Large intestine (tissue), 3 donors: ENCODE measurements around the gene CES2. TPM values are rescaled to one million over a fixed set of nuclear protein-coding genes. Genes with fewer than 3 reads are reported as not detected.
A peak's percentile ranks its signal among the peaks of the same experiment; 100 is the strongest.

Experiments used
- DNase-seq, 2 donors: peaks; one replicate each; pipeline versions ENCODE4 v3.0.0 to v3.0.0-alpha.2; 2013
- H3K27ac ChIP-seq: one replicate; pipeline ENCODE4 v1.5.1; 2013; ENCODE audit warnings: low read length
- H3K27me3 ChIP-seq: 2 replicates; pipeline ENCODE4 v1.6.1; 2013; ENCODE audit warnings: low read length; ENCODE audit not compliant: control insufficient read depth, insufficient read depth
- H3K36me3 ChIP-seq: 2 replicates; pipeline ENCODE4 v1.6.1; 2013; ENCODE audit warnings: low read length; ENCODE audit not compliant: control insufficient read depth, insufficient read depth
- H3K4me1 ChIP-seq: one replicate; pipeline ENCODE4 v1.6.1; 2013; ENCODE audit warnings: low read length; ENCODE audit not compliant: control insufficient read depth, insufficient read depth
- H3K4me3 ChIP-seq: one replicate; pipeline ENCODE4 v1.5.1; 2013; ENCODE audit warnings: low read length
- H3K9me3 ChIP-seq: one replicate; pipeline ENCODE4 v1.6.1; 2013; ENCODE audit warnings: mild to moderate bottlenecking, low read depth, low read length, moderate library complexity; ENCODE audit not compliant: control insufficient read depth
- WGBS: methylation state at CpG from one replicate; pipeline ENCODE4 v1.1.5; 2013; ENCODE audit warnings: low lambda C conversion rate; ENCODE audit not compliant: insufficient coverage; 5-methylcytosine and 5-hydroxymethylcytosine counted together
- polyA plus RNA-seq: library from polyadenylated mRNA; unstranded; fragments of 120-200 nt; gene quantifications from one replicate; pipeline ENCODE4 v1.2.1, GENCODE V29; 2013

CES2 gene
- polyA plus RNA-seq, 1 donor, result 181 TPM

GRCh38 chr16:66901626-66902025 lies 33.7 kb upstream of the CES2 start:
- WGBS, result no CpG with 5 or more reads among the region's 10 CpGs
- no peak for DNase-seq
- H3K27ac ChIP-seq, result no peak overlapping the region
- no peaks in the 10 kb centered on the region for H3K27me3 ChIP-seq
- no peaks in the 10 kb centered on the region for H3K9me3 ChIP-seq
- H3K4me1 ChIP-seq, result peaks cover 69% of the 10 kb centered on the region
- no peaks in the 10 kb centered on the region for H3K36me3 ChIP-seq
- no peak overlapping the region for H3K4me3 ChIP-seq

GRCh38 chr16:66902648-66903543 lies 32.4 kb upstream of the CES2 start:
- Histone ChIP-seq H3K4me3 (no peak overlapping the region), H3K27me3 (no peaks in the 10 kb centered on the region), H3K36me3 (no peaks in the 10 kb centered on the region), H3K27ac (no peak overlapping the region), H3K9me3 (no peaks in the 10 kb centered on the region), H3K4me1 (peaks cover 71% of the 10 kb centered on the region)
- WGBS, result no CpG with 5 or more reads among the region's 14 CpGs
- DNase-seq, result no peak

GRCh38 chr16:66903544-66904427 lies 31.5 kb upstream of the CES2 start:
- no peaks in the 10 kb centered on the region for H3K9me3 ChIP-seq
- no CpG with 5 or more reads among the region's 11 CpGs for WGBS
- H3K4me3 ChIP-seq, result no peak overlapping the region
- peak in 1 of 2 donors; percentile 46 for DNase-seq
- no peaks in the 10 kb centered on the region for H3K36me3 ChIP-seq
- H3K4me1 ChIP-seq, result peaks cover 69% of the 10 kb centered on the region
- peak overlapping the region; percentile 33 for H3K27ac ChIP-seq
- H3K27me3 ChIP-seq, result no peaks in the 10 kb centered on the region

GRCh38 chr16:66904428-66904845 lies 30.9 kb upstream of the CES2 start:
- Histone ChIP-seq H3K36me3 (no peaks in the 10 kb centered on the region), H3K27me3 (no peaks in the 10 kb centered on the region), H3K4me1 (peaks cover 65% of the 10 kb centered on the region), H3K4me3 (no peak overlapping the region), H3K9me3 (no peaks in the 10 kb centered on the region), H3K27ac (peak overlapping the region; percentile 33)
- DNase-seq, result no peak
- no CpG with 5 or more reads among the region's 13 CpGs for WGBS

- Histone ChIP-seq H3K4me3 (no peak overlapping the region), H3K27me3 (no peaks in the 10 kb centered on the region)
- DNase-seq, result peak in 1 of 2 donors; percentile 59
Observed at GRCh38 chr16:66904846-66905632, 30.3 kb upstream of the CES2 start.

GRCh38 chr16:66905633-66906539 lies 29.4 kb upstream of the CES2 start:
- Histone ChIP-seq H3K4me1 (peaks cover 50% of the 10 kb centered on the region), H3K36me3 (no peaks in the 10 kb centered on the region), H3K27me3 (no peaks in the 10 kb centered on the region), H3K9me3 (no peaks in the 10 kb centered on the region), H3K27ac (peak overlapping the region; percentile 45), H3K4me3 (no peak overlapping the region)
- WGBS, result 100% methylated on average over 1 of the region's 11 CpGs
- peak; percentile 93 to 97 for DNase-seq

More at GRCh38 chr16:66904846-66905632, 30.3 kb upstream of the CES2 start:
- Histone ChIP-seq H3K27ac (peak overlapping the region; percentile 45), H3K36me3 (no peaks in the 10 kb centered on the region), H3K9me3 (no peaks in the 10 kb centered on the region), H3K4me1 (peaks cover 59% of the 10 kb centered on the region)
- no CpG with 5 or more reads among the region's 16 CpGs for WGBS

GRCh38 chr16:66906916-66907836 lies 28.1 kb upstream of the CES2 start:
- Histone ChIP-seq H3K4me3 (no peak overlapping the region), H3K4me1 (peaks cover 42% of the 10 kb centered on the region), H3K9me3 (no peaks in the 10 kb centered on the region), H3K36me3 (no peaks in the 10 kb centered on the region), H3K27me3 (no peaks in the 10 kb centered on the region), H3K27ac (no peak overlapping the region)
- WGBS, result no CpG with 5 or more reads among the region's 7 CpGs
- peak; percentile 50 to 77 for DNase-seq

GRCh38 chr16:66908116-66908515 lies 27.2 kb upstream of the CES2 start:
- H3K27ac ChIP-seq, result no peak overlapping the region
- no peak overlapping the region for H3K4me3 ChIP-seq
- H3K36me3 ChIP-seq, result no peaks in the 10 kb centered on the region
- no CpG with 5 or more reads among the region's 3 CpGs for WGBS
- peaks cover 42% of the 10 kb centered on the region for H3K4me1 ChIP-seq
- no peak for DNase-seq
- no peaks in the 10 kb centered on the region for H3K27me3 ChIP-seq
- no peaks in the 10 kb centered on the region for H3K9me3 ChIP-seq
